ENCODE measurements around the gene ATP8A2.

DNA sequence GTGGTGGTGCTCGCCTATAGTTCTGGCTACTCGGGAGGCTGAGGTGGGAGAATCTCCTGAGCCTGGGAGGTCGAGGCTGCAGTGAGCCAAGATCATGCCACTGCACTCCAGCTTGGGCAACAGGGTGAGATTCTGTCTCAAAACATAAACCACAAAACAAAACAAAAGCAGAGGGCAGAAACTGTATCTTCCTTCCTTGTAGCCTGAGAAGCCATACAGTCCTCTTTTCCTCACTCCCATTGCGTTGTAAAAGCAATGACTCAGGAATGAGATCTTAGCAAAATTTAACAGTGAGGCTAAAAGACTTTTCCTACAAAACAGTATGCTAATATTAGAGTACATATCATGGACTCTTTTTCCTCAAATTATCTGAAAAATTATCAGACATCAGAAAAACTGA, 549.2 kb downstream of the ATP8A2 start:
- TF ChIP-seq, protein P1, sequence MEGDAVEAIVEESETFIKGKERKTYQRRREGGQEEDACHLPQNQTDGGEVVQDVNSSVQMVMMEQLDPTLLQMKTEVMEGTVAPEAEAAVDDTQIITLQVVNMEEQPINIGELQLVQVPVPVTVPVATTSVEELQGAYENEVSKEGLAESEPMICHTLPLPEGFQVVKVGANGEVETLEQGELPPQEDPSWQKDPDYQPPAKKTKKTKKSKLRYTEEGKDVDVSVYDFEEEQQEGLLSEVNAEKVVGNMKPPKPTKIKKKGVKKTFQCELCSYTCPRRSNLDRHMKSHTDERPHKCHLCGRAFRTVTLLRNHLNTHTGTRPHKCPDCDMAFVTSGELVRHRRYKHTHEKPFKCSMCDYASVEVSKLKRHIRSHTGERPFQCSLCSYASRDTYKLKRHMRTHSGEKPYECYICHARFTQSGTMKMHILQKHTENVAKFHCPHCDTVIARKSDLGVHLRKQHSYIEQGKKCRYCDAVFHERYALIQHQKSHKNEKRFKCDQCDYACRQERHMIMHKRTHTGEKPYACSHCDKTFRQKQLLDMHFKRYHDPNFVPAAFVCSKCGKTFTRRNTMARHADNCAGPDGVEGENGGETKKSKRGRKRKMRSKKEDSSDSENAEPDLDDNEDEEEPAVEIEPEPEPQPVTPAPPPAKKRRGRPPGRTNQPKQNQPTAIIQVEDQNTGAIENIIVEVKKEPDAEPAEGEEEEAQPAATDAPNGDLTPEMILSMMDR (IDR thresholded peaks at IDR 0.05): no peak
- TF ChIP-seq POLR2AphosphoS5 (IDR thresholded peaks at IDR 0.05): no peak
- TF ChIP-seq EP300 (IDR thresholded peaks at IDR 0.05): no peak
